ENCODE data around the gene LIMCH1. TPM values are rescaled to one million over a fixed set of nuclear protein-coding genes. Genes with fewer than 3 reads are reported as not detected.

LIMCH1 gene
- total RNA-seq, 2 donors from 2014 or later, result 4.7 to 14.4 TPM

DNA sequence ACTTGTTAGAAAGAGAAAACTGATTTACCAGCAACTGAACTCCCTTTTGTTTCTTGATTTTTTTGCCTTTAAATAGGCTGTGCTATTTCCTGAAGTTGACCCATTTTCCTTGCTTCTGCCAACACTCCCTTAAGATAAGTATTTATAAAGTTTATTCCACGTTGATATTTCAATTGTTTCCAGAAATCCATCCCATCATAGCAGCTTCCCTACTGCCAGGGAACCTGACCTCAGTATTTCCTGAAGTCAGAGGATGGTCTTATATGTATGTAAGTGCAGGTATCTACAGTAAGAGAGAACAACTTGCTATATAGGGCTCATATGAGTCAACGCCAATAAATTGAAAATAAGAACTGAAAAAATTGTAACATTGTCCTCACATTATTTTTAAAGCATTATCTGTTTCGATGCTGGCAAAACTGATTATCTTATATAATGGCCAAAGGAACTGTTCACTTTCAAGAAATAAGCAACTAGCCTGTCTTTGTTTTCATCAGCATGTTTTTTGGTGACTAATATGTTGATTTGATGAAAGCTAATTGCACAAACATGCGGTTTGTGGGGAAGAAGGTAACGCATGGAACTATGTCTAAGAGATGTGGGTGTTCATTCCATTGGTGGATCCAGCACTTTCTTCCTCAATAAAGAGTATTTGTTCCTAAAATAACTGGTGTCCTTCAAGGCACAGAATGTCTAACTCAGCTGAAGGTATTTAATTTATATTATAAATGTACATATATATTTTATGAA, 4.7 kb downstream of the LIMCH1 start:
- Histone ChIP-seq H3K27me3 (no peaks in the 10 kb centered on the region), H3K4me3 (no peak overlapping the region), H3K9ac (ENCODE audit: low read depth in 2 of 2, low read length in 2 of 2) (no peak overlapping the region), H3K36me3 (no peaks in the 10 kb centered on the region), H3K4me1 (no peaks in the 10 kb centered on the region), H3K27ac (no peak overlapping the region), H3K9me3 (no peaks in the 10 kb centered on the region)
- DNase-seq, result no peak
- TF ChIP-seq CTCF (IDR thresholded peaks at IDR 0.05), result no peak
- intact Hi-C loops (cut with DNase I), result no loop called here

GRCh38 chr4:41545238-41545637, 7.3 kb downstream of the LIMCH1 start:
- Histone ChIP-seq H3K4me3 (no peak overlapping the region), H3K9ac (ENCODE audit: low read depth in 2 of 2, low read length in 2 of 2) (no peak overlapping the region), H3K27ac (no peak overlapping the region), H3K9me3 (no peaks in the 10 kb centered on the region), H3K27me3 (no peaks in the 10 kb centered on the region), H3K36me3 (no peaks in the 10 kb centered on the region), H3K4me1 (no peaks in the 10 kb centered on the region)
- TF ChIP-seq CTCF (IDR thresholded peaks at IDR 0.05), result no peak
- no peak for DNase-seq
- intact Hi-C loops (cut with DNase I), result no loop called here

DNA sequence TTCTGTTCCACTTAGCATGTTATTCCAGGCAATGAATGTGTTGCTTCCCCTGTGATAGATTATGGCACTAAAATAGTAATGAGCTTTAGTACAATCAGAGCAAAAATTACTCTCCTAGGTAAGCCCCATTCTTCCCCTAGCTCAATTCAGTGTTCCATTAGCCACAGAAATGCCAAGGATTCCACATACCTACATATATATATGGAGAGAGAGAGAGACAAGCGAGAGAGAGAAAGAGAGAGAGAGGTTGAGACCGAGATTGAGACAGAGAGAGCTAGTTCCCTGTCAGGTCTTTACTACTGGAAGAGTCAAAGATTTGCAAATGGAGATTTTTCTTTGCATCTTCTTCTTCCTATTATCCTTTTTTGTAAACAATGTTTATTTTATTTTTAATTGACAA, 8.7 kb downstream of the LIMCH1 start:
- intact Hi-C loops (cut with DNase I), result no loop called here
- H3K4me3 ChIP-seq, result no peak overlapping the region

GRCh38 chr4:41548305-41548880, 10.4 kb downstream of the LIMCH1 start:
- TF ChIP-seq CTCF (IDR thresholded peaks at IDR 0.05), result no peak
- Histone ChIP-seq H3K27me3 (no peaks in the 10 kb centered on the region), H3K9me3 (no peaks in the 10 kb centered on the region), H3K27ac (no peak overlapping the region), H3K4me1 (no peaks in the 10 kb centered on the region), H3K4me3 (no peak overlapping the region), H3K36me3 (no peaks in the 10 kb centered on the region), H3K9ac (ENCODE audit: low read depth in 2 of 2, low read length in 2 of 2) (no peak overlapping the region)
- no peak for DNase-seq
- intact Hi-C loops (cut with DNase I), result no loop called here

More for the DNA sequence above, 8.7 kb downstream of the LIMCH1 start:
- DNase-seq, result no peak
- H3K36me3 ChIP-seq, result no peaks in the 10 kb centered on the region
- H3K9me3 ChIP-seq, result no peaks in the 10 kb centered on the region
- H3K4me1 ChIP-seq, result no peaks in the 10 kb centered on the region
- no peak for TF ChIP-seq CTCF (IDR thresholded peaks at IDR 0.05)
- H3K27ac ChIP-seq, result no peak overlapping the region
- no peak overlapping the region for H3K9ac ChIP-seq (ENCODE audit: low read depth in 2 of 2, low read length in 2 of 2)
- H3K27me3 ChIP-seq, result no peaks in the 10 kb centered on the region

- no peak overlapping the region for H3K9ac ChIP-seq (ENCODE audit: low read depth in 2 of 2, low read length in 2 of 2)
Measured at GRCh38 chr4:41549478-41549877, 11.5 kb downstream of the LIMCH1 start.

More at GRCh38 chr4:41549478-41549877, 11.5 kb downstream of the LIMCH1 start:
- Histone ChIP-seq H3K4me1 (no peaks in the 10 kb centered on the region), H3K27ac (no peak overlapping the region), H3K27me3 (no peaks in the 10 kb centered on the region), H3K36me3 (no peaks in the 10 kb centered on the region), H3K4me3 (no peak overlapping the region), H3K9me3 (no peaks in the 10 kb centered on the region)
- no peak for TF ChIP-seq CTCF (IDR thresholded peaks at IDR 0.05)
- intact Hi-C loops (cut with DNase I), result no loop called here
- DNase-seq, result no peak
